ENCODE measurements around the gene EEFSEC.

The EEFSEC gene

GRCh38 chr3:128296469-128297251 lies 143.4 kb downstream of the EEFSEC start:
- DNase-seq, result no peak

- no peak for DNase-seq
Observed at GRCh38 chr3:128297401-128298138, 144.3 kb downstream of the EEFSEC start.

- no peak for DNase-seq
Observed at GRCh38 chr3:128301186-128302023, 148.1 kb downstream of the EEFSEC start.

DNA sequence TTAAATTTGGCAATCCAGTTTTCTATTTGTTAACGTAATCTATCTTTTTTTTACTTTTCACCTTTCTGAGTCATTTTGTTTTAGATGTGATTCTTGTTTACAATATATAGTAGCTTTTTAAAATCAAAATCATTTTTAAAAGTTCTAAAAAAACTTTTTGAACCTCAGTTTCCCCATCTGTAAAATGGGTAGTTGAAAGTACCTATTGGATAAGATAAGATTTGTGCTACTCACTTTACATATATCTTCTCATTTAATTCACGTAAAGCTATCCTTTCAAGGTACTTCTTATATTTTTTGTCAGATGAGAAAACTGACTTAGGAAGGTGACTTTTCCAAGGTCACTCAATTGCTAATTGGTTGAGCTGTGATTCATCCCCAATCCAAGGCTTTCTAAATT lies 153.2 kb downstream of the EEFSEC start:
- DNase-seq, result no peak

DNA sequence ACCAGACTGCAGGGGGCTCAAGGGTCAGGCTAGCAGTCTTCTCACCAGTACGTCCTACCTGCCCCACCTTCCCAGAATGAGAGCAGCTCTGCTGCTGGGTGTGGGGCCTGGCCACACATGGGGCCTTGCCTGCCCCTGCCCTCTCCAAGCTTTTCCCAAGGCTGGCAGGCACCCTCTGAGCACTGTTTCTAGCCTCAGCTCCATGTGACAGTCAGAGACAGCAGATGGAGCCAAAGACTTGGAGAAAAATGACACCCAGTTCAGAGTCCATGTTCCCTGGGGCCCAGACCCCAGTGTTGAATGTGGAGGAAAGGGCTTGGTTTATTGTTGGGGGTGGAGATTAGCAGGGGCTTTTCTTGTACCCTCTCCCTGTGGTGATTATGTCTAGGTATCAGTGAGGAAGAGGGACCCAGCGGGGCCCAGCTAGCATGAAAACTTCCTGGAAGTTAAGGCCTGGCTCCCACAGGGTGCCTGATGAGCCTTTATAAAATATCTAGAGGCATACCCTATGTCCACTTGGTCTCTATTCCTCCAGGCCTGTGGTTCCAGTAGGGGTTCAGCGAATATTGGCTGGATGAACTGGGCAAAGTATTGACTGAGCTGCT lies 153.8 kb downstream of the EEFSEC start:
- DNase-seq, result no peak

- DNase-seq, result no peak
Observed at GRCh38 chr3:128307781-128308469, 154.6 kb downstream of the EEFSEC start.

GRCh38 chr3:128309026-128309425 lies 155.7 kb downstream of the EEFSEC start:
- no peak for DNase-seq

DNA sequence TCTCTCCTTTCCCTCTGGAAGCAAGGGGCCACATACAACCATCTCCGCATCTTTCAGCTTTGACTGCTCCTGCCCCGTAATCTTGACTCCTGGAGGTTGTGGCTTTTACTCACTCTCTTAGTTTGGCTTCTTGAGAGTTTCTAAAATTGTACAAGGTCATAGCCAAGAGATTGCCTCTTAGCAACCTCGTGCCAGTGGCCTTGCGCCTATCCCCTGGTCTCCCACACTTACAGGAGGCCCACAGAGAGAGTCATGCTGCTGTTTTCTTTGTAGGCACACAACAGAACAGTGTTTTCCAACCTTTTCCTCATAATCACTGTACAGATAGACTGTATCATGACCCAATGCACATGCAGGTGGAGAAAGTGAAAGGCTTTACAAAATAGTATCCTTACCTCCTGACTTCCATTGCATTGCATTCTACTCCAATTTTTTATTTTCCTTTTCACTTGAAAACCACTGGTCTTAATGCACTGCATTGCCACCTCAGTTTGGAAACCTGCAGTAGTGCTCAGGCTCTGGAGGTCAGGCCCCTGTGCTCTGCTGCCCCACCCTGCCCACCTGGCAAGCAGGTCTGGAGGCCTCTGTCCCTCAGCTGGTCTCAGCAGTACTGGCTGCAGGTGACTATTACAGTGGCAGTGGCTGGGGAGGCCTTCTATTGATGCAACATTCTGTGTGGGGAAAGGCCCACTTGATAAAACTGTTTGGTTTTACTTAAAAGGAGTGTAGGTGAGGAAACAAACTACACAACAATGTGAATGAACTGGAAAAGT lies 157.2 kb downstream of the EEFSEC start:
- no peak for DNase-seq

DNA sequence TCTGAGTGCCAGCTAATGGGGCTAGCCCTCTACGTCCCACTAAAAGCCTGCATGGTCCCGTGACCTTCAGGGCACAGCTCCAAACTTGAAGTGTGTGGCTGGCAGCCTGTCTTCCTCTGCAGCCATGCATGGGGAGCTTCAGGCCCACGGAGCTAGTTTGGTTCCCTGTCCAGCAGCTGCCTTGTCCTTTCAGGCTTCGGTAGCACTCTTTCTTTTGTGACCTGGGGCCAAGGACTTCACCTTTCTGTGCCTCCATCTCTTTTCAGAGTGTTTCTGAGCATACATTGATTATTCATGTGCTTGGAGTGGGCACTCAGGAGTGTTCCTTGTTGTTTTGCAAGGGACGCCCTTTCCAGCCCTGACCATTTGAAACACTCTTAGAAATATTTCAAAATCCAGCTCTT lies 158.2 kb downstream of the EEFSEC start:
- DNase-seq, result no peak

DNA sequence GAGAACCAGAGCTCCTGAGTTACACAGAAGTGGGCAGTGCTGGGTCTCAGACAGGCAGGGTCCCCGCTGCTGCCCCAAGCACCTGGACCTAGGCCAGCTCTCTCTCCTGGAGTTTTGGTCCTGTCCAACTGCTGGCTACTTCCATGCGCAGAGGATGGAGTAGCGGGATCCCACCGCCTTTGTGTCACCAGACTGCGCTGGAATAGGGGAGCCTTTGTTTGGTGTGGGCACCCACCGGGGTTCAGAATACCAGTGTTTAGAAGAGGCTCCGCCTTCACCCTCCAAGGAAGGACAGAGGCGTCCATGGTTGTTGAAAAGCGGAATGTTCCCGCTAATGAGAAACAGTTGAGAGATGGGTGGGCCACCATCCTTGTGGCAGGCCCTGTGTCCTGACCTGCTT lies 159.0 kb downstream of the EEFSEC start:
- DNase-seq, result no peak

GRCh38 chr3:128313071-128313725 lies 159.9 kb downstream of the EEFSEC start:
- no peak for DNase-seq

- no peak for DNase-seq
Observed at GRCh38 chr3:128313935-128314334, 160.7 kb downstream of the EEFSEC start.

DNA sequence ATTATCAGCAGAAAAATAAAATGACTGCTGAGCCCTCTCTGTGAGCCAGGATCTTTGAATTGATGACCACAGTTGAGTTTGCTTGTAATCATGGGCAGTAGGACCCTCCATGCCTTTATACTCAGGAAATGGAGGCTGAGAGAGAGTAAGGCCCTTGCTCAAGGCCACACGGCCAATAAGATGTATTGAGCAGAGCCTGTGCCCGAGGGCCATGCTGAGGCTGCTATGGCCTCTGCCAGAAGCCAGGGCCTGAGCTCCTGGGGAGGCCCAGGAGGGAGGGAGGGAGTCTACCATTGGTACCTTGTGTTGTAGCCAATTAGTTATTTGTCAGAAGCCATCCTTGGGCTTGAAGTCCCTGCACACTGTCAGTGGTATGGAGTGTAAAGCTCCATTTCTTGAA lies 162.0 kb downstream of the EEFSEC start:
- DNase-seq, result no peak

DNA sequence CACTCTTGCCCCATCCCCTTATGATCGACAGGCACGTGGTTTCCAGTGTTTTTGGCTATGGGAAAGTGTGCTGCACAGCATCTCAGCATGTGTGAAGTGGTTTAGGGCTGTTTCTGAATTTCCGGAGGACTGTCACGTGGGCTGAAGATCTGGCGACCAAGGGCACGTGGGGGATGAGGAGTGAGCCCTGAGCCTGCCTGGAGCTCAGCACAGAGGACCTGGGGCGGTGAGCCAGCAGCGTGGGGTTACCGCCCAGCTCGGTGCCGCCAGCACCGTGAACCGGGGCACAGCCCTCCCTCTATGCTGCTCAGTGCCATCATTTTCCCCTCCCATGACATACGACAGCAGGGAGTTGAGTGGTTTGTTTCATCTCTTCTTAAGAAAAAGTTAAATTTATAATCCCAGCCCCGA lies 163.2 kb downstream of the EEFSEC start:
- no peak for DNase-seq

DNA sequence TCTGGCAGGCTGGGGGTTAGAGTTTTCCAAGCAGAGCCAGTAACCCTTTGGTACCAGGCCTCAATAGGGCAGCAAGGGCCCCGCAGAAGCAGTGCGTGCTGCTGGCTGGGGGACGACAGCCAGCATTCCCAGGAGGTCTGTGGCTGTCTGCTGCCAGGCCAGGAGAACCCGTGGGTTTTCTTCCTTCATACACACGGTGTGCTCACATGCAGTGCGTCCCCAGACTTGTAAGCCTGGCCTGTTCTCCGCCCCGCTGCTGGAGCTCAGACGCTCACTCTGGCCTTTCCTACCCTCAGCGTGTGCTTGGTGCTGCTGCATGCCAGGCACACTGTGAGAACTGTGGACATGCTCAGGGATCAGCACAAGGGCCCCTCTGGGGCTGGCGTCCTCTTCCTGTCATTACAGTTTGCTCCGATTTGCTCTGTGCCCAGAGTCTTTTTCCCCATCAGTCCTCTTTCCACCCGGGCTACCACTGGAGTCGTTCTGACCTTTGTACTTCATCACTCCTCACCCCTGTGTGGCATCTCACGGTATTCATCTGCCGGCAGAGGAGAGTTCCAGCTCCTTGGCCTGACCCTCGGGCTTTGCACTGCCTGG lies 163.9 kb downstream of the EEFSEC start:
- DNase-seq, result no peak

DNA sequence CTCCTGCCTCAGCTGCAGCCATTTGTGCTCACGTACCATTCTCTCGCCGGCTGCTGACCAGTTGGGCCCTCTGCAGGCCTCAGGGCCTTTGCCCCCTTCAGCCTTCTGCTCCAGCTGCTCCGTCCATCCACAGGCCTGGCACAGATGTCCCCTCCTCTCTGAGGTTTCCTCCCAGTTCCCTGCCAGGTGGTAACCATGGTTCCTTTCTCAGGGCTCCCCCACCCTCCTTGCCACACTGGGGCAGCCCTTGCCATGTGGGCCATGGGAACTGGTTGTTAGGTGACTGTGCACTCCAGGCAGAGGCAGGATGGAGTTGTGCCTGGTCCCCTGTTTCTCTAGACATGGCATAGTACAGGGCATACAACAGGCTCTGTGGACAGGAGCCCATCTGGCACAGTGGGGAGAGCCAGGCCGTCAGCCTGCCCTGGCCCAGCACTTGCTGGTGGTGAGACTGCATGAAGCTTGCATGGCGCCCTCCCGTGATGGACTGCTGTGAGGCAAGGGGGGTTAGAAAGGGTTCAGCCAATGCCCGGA lies 164.5 kb downstream of the EEFSEC start:
- no peak for DNase-seq

DNA sequence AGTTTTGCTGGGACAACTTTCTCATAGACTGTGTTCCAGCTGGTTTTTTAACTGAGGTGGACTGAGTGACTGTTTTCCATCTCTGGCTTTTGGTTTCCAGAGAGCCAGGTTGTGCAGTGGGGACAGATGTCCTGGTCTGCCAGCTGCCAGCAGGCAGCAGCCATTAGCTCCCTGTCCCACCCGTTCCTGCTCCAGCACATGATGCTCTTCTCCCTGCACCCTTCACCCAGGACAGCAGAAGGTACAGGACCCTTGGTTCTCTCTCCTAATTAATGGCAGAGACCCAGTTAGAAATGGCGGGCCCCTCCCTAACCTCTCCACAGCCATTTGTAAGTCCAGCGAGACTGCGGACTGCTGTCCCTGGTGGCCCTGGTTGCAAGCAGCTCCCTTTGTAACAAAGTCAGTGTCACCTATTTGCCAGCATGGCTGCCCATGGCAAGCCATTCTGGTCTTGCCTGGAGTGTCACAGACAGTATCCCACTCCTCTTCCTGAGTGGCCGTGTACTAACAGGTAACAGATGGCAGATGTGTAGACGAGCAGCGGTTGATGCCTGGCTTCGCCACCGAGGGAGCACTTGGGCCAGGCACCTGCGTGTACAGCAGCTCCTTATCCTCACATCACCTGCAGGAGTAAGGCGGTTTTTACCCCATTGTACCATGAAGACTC lies 165.1 kb downstream of the EEFSEC start:
- DNase-seq, result no peak

DNA sequence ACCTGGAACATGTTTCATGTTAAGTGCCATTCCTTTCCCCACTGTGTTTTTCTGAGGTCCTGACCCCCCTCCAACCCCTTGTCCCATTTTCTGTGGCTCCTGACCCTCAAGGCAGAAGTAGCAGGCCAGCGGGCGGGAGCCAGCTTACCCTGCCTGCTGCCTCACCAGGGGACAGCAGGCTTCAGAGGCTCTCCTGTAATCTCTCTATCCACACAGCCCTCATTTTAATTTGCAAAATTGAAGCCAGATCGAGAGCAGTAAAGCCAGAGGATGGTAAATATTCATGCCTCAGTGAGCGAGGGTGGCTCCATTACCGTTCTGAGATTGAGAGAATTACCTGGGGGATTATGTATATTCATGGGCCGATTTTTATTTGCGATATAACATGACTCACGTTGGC lies 165.8 kb downstream of the EEFSEC start:
- no peak for DNase-seq

DNA sequence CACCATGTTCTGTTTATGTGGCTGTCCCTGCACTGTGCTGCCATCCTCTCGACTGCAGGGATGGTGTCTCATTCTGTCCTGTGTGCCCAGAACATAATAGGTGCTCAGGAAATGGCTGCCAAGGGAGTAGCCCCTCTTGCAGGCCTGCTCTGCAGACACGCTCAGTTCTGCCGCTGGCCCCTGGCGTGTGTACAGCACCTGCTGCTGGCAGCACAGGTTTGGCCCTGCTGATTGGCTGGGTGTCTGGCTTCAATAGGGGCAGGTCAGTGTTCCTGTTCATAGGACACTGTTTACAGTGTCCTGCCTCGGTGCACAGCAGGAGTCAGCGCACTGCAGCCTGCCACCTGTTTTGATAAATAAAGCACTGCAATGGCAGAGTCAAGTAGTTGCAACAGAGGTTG lies 166.5 kb downstream of the EEFSEC start:
- no peak for DNase-seq
